HG02973 (cell line): ENCODE measurements around the gene ZNF423.

Experiments used
- ATAC-seq: cut with Tn5 transposase; IDR thresholded peaks from one replicate; pipeline ENCODE4 v1.9.1; 2021; ENCODE audit warnings: moderate library complexity; ENCODE audit not compliant: unreplicated experiment

ZNF423 gene

DNA sequence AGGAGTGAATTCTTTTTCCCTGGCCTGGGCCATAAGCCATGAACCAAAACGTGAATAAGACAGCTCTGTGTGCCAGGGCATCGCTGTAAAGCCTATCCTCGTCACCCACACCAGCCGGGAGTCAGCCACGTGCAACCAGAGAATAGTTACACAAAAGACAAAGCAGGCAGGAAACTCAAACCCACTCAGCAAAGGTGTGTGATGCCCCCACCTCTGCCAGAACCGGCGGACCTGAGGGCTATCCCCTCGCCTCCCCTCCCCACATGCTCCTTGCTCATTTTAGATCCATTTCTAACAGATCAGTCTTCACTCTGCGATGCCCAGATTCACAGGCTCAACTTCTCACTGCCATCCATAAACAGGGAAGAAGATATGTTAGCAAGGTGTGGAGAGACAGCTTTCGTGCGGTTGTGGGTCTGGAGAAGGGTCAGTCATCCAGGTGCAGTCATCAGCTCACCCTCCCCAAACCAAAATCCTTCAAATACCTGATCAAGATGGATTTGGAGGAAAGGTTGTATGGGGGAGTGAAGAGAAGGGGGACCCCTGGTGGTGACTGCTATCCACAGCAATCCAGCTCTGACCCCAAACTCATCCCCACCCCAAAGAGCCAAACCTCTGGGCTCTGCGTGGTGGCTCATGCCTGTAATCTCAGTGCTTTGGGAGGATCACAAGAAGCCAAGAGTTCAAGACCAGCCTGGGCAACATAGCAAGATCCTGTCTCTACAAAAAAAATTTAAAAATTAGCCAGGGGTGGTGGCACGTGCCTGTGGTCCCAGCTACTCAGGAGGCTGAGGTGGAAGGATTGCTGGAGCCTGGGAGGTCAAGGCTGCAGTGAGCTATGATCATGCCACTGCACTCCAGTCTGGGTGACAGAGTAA is 263.1 kb downstream of the ZNF423 start:
- ATAC-seq, result peak; percentile 55

DNA sequence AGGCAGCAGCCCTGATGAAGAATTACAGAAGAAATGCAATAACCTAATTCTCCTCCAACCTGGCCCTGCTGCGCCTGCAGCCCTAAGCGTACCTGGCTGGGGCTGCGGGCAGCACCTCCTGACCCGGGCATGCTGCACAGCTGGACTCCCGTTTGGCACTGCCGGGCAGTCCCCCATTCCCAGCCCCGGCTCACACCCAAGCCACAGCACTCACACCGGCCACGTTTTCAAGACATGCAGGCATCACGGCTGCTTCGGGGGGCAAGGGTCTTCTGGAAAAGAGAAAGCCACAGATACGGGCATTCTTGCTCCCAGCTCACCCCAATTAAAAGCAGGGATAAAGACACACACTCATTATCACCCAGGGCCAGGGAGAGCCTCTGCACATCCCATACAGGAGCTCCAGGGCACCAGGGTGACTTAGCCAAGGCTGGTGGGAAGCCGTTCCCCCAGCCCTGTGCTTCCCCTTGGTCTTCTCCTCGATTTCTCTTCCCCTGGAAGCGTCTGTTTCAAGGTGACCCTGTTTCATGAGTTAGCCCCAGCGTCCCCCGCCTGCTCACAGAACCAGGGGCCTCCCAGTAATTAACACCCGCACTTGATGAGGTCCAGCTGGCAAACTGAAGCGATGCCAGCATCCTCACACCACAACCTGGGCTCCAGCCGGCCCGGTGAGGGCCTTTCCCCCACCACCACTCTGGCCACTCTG is 265.6 kb downstream of the ZNF423 start:
- no peak for ATAC-seq

DNA sequence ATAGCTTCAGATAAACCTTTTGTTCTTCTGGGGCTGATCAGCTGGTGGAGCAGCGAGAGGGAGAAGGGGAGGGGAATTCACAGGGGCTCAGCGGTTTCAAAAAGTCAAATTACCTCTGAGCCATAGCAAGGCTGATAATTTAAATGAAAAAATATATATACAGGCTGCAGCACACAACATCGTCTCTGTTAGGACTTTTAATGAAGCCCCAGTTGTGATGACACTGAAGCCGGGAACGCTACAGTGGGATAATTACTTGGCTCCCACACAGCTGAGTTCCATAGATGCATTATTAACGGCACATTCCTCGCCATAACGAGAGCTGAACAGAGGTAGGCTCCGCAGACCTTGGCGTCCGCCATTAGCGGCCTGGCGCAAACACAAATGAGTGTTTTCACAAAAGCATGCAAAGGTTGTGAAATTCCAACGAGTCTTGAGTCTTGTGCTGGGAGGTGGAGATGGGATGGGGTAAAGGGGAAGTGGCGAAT is 266.3 kb downstream of the ZNF423 start:
- no peak for ATAC-seq

DNA sequence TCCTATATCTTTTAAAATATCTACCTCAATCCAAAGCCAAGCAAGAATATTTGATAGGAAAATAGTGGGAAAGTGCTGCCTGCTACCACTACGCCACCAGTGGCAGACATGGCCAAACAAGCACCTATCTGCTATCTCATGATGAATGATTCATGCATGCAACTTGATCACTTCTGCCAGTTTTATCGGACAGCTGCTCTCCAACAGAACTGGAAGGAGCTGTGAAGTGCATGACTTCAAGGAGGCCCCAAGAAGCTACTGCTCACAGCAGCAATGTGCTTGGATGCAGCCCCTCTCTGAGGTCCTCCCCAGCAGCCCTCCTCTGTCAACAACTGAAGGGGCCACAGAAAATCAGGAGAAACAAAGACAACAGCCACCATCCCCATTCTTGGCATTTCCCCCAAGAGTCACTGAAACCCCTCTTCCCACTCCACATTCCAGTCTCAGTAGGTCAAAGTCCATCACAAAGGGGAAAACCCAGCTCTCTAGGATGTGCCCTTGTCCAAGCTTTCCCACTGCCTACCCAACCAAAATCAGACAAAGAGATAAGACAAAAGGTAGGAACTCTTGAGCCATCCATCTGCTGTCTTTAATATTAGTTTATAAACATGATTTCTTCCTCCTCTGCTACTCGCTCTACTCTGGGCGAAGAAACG is 267.1 kb downstream of the ZNF423 start:
- ATAC-seq, result no peak

DNA sequence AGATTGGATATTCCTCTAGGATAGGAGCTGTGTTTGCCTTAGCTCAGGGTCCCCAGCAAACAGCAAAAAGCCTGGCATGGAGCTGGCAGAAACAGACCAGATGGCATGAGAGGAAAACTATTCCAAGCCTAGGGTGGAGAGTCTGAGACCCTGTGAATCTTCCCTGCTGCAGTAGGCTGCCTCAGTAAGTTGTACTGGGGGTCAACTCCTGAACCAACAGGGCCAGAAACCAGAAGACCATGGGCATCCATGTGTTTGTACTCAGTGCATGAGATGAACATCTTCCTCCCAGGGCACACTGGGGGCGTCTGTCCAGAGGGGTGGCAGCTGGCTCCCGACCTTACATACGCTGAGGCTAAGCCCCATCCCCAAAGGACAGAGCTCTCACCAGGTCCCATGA is 267.9 kb downstream of the ZNF423 start:
- no peak for ATAC-seq

DNA sequence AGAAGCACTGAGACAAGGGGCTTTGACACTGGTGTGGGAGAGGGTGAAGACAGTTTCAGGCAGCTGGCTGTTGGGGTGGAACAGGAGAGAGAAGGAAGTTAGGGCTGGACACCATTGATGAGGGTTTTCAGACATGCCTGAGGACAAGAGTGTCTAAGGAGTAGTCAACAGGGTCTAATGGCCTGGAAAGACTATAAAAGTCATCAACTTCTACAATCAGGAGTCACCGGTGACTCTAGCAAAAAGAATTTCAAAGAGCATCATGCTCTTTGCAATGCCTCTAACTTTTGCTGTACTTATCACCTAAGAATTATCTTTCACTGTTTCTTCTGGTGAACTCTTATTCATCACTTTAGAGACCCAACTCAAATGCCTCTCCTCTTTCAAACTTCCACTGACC is 268.4 kb downstream of the ZNF423 start:
- no peak for ATAC-seq

DNA sequence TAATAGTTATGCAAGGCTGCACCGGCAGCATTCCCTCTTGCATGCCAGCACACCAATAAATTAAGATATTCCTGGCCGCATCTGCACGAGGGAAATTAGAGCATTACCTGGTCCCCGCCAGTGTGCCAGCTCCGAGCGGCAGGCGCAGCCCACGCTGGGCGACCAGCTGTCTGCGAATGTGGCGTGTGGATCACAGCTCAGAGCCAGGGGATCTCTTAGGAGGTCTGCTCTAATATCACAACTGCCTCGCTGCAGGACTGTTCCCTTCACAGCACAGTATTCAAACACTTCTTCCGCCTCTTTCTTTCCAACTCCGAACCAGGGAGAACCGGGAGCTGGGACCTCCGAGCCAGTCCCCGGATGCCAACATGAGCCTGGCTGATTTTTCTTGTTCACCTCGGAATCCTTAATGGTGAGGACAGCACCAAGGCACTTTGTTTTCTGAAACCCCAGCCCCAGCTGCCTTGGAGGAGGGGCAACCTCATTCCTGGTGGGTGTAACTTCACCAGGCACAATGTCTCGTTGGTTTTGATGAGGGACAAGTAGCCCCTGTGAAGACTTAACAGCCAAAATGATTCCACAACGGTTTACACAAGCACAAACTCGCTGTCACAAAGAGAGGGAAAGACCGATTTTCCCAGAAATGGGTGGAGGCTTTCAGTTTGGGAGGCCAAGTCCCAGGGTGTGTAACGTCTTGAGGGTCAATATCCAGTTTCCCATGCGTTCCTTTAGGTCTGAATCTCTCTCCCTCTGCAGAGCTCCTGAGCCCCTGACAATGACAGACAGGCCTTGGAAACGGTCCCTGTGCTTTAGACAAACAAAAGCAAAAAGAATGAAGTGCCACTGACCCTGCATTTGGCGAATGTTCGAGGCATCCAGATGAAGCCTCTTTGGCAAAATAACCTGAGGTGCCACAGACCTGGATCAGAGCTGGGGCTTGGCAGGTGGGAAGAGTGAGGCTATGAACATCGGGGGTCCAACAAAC is 269.2 kb downstream of the ZNF423 start:
- no peak for ATAC-seq

DNA sequence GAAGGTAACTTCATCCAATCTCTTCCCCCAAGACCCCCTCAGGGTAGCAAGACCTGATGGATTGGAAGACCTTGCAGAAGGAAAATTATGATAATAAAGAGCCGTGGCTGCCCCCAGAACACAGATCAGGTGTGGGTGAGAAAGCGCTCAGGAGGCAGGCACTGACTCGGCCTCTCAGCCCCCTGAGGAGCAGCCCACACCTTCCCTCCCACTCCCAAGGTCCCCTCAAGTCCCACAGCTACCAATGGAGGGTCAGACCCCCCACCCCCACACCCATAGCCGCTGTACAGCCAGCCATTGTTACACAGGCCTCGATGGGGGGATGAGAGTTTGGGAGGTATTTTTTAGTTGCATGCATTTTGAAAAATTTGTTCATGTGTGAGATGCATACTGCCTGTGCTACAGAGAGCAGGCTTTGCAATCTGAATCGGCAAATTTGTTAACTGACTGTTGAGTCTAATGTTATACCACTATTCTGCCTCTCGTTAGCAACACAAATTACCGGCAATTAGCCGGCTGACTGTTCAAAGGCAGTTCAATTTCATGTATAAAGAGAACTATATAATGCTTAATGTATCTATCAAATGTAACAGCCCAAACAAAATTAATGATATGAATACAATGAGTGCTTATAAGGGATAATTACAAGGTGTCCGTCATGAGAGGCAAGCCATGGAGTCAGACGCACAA is 270.6 kb downstream of the ZNF423 start:
- ATAC-seq, result no peak

DNA sequence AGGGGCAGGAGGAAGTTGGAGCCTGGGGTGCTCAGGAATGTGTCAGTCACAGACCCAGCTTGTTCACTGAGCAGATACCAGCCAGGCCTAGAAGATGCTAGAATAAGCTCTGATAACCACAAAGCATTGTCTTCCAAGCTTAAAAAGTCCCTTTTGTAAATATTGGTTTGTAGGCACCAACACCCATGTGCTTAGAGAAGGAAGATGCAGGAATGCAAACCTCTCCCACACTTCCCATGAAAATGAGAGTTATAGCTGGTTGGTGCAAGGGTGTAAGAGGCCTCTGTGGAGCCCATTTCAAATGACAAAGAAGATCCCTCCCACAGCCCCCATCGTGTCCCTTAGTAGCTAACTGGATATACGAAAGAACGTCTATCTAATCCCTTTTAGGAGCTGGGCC is 272.0 kb downstream of the ZNF423 start:
- no peak for ATAC-seq

DNA sequence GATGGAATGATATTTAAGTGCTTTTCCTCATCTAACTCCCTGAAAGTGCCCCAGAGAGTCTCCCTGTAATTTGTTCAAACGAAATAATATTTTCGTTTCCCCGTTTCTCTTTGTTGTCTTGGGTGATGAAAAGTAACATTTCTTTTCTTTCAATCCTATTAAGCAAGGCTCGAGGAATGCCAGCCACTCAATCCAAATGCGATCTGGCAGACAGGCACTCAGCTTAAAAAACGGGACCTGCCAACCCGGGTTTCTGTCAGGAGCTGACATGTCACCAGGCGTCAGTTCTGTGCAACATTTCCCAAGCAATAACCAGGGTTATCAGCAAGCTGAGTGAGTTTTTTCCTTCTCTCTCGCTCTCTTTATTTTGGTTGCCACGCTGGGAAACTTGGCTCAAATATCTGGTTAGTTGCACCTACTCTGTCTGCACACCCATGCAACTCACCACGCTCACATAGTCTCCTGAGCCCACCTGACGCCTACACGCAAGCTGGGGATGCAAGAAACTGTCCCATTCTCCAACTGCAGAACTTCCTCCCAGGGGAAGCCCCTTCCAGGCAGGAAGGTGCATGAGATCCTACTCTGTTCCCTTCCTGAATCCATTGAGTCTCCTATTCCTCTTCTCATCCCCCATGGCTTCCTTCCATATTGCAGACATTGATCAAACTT is 274.1 kb downstream of the ZNF423 start:
- no peak for ATAC-seq

DNA sequence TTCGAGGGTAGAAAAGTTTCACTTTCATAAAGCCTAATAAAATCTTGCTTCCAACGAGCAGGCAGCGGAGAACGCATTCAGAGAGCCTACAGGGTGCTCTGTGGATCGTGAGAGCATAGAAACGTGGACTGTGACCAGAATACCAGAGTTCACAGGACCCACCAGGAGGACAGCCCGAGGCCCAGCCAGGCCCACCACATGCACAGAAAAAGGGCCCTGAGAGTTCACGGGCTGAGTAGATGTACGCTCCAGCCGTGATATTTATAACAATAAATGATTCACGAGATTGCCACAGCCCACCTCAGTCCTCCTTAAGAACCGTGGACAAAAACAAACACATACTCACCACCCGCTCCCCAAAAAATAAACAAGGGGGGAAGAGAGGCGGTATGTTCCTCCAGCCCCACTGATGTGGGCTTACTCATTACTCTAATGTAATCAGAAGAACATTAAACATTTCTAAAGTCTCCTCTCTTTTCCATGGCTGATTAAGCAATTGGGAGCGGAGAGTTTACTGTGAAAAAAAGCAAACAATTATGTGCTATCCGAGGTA is 275.1 kb downstream of the ZNF423 start:
- no peak for ATAC-seq

DNA sequence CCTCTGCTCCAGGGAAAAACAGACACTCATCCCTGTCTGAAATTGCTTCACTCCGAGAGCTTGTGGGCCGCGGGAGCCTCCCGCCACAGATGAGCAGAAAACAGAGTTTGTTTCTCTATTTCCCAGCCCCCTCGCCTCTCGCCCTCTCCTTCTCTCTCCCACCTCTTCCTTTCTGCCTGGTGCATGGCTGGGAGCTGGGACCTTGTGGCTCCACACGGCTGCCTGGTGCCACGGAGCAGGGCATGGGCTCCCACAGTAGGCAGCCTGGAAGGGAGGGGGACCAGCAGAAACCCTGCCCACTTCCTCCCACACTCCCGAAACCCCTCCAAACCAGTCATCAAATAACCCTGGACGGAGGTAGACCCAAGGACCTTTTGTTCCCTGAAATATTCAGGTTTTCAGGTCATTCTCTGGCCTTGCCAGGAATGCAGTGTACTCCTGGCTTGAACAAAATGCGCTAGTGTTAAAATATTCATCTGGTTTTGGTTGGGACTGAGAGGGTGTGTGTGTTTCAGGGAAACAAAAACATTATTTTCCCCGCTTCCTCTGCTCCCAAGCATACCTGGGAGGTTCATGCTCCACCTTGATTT is 277.4 kb downstream of the ZNF423 start:
- no peak for ATAC-seq

DNA sequence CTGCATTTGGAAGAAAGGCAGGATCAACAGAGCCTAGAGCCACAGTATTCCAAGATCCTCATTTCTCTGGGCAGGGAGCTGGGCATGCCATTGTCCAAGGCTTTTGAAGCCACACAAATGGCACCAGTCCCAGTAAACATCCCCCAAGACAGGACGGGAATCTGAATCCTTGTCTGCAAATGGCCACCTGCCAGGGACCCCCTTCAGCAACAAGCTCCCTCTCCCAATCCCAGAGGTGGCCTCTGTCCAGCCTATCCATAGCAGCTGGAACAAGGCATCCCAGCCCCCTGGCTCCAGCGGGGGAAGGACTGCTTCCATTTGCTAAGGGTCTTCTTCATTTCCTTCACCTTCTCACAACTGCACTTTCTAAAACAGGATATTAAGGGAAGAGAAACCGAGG is 277.9 kb downstream of the ZNF423 start:
- ATAC-seq, result no peak

DNA sequence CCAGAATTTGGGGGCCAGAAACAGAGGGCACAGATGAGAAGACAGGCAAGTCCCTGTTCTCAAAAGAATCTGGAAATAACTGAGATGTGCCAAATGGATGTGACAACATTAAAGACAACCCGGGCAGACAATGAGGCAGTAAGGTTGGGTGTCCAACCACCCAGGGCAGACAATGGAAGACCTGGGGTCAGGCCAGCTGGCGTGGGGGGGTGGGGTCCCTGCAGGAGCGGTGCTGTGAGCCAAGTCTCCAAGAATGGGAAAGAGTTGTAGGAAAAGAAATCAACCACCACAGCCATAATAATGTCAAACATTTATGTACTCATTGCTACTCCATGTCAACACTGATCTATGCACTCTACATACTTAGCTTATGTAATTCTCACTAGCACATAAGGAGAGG is 279.0 kb downstream of the ZNF423 start:
- ATAC-seq, result no peak

DNA sequence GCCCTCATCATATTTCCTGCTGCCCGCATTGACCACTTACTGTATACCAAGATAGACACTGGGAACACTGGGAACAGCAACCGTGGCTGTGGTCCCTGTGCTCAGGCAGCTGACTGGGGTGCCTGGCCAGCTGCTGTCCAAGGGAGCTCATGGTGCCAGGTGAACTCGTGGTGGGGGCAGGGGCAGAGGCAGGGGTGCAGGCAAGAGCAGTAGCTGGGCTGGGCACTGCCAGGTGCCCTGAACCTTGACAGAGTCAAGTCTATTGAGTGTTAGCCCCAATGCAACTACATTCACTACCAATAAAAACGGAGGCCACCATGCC is 279.8 kb downstream of the ZNF423 start:
- ATAC-seq, result no peak

DNA sequence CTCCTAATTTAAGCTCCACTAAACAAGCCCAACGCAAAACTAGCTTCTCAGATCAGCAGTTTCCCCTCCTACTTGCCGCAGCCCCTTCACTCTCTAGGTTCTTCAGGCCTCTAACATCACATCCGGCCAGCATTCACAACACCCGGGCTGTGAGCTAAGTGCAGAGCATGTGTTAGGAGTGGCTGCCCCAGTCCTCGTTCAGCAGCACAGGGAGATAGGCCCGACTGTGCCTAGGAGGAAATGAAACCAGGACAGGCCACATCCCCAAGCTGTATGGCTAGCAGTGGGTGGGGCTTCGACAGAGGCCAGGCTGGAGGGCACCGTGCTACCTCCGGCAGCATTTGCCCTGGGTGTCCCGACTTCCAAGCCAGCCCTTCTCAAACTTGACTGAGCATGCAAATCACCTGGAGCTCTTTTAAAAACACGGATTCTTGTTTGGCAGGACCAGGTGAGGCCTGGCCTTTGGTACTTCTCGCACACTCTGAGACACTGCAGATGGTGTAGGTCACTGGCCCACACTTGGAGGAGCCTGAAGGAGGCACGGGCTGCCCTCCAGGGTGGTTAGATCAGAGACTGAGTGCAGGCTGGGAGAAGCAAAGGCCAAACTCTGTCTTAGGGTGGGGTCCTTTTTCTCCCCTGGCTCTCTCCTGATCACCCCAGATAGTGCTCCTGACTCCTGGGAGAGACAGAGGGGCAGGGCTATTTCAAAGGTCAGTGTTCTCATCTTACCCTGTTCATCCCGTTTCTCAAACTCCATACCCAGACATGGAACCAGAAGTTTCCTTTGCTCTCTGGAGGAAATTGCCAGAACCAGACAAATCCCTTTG is 280.4 kb downstream of the ZNF423 start:
- ATAC-seq, result peak; percentile 94

DNA sequence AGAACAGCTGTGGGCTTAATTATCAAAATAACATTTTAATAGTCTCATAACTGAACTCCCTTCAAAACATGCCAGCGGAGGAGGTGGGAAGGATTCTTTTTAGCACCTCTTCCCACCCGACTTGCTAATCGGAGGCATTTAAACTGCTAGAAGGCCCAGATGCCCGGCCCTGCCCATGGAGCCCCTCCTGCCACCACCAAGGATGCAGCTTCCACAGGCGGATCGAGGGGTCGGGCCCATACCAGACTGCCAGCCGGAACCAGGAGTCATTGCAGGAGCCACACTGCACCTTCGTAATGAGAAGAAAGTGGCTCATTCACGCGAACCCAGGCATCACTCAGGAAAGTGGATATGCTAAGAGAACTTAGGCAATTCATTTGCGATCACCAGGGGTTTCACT is 281.1 kb downstream of the ZNF423 start:
- no peak for ATAC-seq

DNA sequence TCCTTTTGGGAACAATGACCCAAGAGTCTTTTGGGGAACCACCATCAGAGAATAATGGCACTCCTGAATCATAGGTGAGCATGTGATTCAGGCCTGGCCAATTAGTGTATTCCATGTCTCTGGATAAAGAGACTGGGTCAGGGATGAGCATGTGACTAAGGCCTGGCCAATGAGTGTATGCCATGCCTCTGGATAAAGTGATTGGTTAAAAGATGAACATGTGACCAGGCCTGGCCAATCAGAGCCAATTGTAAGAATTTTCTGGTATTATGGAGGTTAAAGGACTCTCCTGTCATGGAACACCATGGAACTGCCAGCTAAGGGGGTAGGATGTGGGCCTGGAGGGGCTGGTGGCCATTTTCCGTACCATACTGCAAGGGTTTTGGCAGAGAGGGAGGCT is 288.0 kb downstream of the ZNF423 start:
- no peak for ATAC-seq
